NCI-H1105 (cell line): ENCODE measurements around the gene VRTN.
"Not testable (repeated sequence)": the region's sequence is repeated elsewhere in the genome, so short reads cannot be mapped to it uniquely, and the experiment has no call there.

Source experiments
- DNase-seq: peaks from one replicate; lab custom pipeline; 2025; lab: John Stamatoyannopoulos, UW

VRTN gene

DNA sequence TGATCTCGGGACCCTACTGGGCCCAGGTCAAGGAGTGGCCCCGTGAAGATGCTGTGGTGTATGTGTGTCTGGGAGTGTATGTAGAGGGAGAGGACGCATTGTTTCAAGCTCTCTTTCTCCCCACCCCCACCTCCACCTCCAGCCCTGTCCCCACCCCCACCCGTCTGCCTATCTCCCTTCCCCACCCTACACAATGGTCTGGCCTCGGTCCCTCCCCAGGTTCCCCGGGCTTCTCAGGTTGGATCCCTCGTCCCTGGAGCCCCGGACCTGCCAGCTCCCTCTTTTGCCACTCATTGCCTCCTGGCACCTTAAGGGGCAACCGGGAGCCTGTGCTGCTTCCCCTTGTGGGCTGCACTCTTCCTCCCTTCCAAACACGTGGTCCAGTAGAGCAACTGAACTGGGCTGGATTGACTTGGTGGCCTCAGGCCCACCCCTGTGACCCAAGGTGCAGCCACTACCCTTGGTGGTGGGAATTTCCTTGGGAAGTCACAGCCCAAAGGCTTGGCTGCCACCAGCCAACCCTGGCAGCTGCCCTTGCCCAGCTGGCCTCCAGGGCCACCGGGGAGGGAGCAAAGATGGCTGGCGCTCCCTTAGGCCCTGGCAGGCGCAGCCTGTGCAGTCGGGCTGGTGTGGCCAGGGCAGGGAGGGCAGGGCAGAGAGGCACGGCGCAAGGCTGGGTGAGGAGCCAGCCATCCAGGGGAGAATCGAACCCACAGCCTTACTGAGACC is 628 bp downstream of the VRTN start:
- no peak for DNase-seq

DNA sequence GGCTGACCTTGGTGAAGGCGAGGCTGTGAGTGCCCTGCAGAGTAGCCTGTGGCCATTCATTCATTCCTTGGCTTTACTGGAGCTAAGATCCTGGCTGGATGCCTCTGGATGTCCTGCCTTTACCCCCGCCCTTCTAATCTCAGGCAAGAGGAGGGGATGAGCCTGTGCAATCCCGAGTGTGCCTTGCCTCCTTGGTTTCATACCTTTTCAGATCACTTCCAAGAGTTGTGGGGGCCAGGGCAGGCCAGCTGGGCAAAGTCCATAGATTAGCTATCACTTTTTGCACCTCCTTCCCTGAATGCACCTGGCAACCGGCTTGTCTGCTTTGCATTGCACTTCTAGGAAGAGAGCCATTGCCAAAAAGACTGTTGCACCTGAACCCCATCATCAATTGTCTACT is 1.5 kb downstream of the VRTN start:
- no peak for DNase-seq

DNA sequence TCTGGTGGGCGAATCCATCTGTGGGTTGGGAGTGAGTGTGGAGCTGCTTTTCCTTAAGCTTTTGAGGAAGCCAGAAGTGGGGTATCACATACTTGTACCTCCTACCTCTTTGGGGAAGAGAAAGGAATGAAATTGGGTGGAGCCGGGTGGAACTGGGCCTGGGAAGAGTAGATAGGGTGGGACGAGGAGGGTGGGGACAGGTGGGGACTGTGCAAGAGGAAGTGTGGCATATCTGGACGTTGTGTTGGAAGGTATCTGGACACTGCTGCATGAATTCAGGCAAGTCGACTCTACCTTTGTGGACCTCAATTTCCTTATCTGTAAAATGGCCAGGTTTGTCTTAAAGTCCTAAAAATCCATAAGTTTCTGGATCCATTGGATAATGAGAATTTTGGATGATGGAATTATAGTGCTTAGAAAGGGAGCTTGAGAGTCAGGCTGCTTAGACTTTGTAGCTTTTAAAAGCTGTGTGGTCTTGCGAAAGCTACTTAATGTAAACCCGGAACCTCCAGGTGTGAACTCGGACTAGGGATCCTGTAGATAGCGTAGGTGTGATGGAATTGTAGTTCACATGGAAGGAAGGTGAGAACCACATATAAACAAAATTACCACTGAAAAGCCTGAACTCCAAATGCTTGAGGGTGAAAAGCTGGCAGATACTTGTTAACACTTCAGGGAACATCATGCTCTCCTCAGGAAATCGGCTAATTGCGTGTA is 2.1 kb downstream of the VRTN start:
- DNase-seq: no peak

DNA sequence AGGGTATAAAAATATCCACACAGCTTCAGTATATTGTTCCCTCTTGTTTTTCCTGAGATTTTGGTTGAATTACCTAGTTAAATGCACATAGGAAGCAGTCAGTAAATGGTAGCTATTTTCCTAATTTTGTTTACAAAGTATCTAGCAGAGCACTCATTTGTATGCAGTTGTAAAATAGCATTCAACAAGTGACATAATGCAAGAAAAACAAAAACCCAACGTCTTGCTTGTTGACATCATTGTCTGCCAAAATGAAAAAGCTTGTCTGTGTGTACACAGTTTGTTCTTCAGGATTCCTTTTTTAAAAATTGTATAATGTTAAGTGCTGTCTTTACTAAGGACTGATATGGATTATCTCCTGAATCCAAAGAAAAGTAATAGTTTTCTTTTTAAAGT is 2.7 kb downstream of the VRTN start:
- no peak for DNase-seq

DNA sequence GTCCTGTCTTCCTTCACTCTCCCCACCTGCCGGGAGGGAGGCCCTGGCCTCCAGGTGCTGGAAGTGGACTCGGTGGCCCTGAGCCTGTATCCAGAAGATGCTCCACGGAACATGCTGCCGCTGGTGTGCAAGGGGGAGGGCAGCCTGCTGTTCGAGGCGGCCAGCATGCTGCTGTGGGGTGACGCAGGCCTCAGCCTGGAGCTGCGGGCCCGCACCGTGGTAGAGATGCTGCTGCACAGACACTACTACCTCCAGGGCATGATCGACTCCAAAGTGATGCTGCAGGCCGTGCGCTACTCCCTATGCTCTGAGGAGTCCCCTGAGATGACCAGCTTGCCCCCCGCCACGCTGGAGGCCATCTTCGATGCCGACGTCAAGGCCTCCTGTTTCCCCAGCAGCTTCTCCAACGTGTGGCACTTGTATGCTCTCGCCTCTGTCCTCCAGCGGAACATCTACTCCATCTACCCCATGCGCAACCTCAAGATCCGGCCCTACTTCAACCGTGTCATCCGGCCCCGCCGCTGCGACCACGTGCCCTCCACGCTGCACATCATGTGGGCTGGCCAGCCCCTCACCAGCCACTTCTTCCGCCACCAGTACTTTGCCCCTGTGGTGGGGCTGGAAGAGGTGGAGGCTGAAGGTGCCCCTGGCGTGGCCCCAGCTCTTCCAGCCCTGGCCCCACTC is 8.8 kb downstream of the VRTN start:
- DNase-seq: no peak

DNA sequence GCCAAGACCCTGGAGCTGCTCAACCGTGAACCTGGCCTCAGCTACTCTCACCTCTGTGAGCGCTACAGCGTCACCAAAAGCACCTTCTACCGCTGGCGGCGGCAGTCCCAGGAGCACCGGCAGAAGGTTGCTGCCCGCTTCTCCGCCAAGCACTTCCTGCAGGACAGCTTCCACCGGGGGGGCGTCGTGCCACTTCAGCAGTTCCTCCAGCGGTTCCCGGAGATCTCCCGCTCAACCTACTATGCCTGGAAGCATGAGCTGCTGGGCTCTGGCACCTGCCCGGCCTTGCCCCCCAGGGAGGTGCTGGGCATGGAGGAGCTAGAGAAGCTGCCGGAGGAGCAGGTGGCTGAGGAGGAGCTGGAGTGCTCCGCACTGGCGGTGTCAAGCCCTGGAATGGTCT is 9.3 kb downstream of the VRTN start:
- DNase-seq: no peak

DNA sequence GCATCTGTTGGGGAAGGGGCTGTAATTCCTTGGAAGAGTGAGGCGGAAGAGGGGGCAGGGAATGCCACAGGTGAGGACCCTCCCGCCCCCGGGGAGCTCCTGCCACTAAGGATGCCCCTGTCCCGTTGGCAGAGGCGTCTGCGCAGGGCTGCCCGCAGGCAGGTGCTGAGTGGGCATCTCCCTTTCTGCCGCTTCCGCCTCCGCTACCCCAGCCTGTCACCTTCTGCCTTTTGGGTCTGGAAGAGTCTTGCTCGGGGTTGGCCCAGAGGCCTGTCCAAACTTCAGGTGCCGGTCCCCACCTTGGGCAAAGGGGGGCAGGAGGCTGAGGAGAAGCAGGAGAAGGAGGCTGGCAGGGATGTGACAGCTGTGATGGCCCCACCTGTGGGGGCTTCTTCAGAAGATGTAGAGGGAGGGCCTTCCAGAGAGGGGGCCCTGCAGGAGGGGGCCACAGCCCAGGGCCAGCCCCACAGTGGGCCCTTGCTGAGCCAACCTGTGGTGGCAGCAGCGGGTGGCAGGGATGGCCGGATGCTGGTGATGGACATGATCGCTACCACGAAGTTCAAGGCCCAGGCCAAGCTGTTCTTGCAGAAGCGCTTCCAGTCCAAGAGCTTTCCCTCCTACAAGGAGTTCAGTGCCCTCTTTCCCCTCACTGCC is 10.0 kb downstream of the VRTN start:
- DNase-seq: no peak

DNA sequence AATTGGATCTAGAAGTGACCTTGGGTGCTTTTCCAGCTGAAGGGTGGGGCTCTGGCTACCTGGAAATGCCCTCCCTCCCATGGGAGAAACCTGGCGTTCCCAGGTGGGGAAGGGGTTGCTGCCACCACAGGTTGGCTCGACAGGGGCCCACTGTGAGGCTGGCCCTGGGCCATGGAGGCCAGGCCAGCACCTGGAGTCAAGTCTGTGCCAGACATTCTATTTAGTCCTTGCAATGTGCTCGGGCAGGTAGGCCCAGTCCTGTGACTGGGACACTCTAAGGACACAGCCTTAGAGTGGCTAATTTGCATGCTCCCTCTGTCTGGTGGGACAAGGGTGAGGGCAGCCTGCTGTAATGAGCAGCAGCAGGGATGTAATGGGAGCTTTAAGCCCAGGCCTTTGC is 11.9 kb downstream of the VRTN start:
- no peak for DNase-seq

DNA sequence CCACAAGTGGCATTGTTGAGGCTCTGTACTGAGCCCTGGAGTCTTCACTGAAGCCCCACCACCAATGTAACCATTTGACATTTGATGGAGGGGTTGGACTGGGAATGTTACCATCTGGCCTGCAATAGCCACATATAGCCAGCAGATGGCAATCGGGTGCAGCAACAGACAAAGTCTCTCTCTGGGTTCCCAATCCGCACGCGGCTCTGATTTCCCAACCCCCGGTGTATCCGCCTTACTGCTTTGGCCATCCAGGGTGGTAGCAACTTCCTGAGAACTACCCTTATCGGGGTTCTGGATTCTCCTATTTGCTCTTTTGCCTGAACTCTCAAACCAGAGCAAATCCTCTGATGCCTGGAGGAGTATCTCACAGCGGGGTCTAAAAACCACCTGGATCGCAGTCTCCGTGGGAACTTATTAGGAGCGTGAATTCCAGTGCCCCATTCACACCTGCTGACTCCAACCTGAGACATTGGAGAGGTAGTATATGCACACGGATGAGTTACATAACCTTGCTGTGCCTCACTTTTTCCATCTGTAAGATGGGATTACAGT is 14.2 kb downstream of the VRTN start:
- peak; percentile 74 for DNase-seq

DNA sequence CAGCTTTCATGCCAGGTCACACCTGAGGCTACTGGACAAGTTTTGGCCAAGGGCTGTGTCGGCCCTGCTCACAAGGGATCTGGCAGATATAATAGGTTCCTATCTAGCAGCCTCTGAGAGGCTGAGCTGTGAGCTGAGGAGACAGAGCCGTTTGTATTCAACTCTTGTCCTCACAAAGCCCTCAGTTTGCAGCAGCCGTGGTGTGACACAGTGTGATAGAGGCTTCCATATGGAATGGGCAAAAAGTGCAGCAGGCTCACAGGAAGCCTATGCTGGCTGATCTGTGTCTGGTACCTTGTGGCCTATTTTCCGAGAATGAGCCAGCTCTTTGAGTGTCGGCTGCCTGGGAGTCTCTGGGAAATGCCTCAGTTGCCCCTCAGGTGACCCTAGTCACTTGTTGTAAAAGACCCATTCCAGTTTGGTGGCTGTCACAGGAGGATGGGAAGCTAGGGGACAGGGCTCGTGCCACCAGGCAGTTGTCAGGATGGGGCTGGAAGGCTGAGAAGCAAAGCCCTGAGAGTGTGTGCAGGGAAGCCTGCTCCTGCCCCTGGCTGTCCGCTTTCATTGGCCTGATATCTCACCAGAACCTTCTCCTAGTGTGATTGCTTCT is 16.1 kb downstream of the VRTN start:
- DNase-seq: no peak

DNA sequence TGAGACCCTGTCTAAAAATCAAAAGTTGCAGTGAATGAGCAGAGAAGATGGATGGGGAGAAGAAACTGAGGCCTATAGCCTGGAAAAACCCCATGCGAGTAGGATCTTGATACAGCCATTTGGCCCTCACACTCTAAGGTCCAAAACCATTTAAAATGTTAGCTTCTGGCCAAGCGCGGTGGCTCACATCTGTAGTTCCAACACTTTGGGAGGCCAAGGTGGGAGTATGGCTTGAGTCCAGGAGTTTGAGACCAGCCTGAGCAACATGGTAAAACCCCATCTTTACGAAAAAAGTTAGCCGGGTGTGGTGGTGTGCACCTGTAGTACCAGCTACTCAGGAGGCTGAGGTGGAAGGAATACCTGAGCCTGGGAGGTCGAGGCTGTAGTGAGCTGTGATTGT is 19.8 kb downstream of the VRTN start:
- no peak for DNase-seq

DNA sequence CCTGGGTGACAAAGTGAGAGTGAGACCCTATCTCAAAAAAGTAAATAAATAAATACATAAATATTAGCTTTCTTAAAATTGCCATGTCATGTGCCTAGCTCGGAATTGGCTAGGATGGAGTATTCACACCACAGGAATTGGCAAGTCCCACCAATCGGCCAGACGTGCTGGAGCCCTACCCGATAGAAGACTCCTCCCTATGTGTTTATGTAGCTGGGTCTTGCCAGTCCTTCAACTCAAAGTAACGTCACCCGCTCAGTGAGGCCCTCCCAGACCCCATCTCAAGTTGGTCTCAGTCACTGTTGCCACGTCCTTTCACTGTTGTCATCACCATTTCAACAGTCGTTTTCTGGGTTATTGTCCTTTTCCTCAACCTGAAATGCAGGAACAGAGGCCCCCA is 20.2 kb downstream of the VRTN start:
- DNase-seq: no peak

DNA sequence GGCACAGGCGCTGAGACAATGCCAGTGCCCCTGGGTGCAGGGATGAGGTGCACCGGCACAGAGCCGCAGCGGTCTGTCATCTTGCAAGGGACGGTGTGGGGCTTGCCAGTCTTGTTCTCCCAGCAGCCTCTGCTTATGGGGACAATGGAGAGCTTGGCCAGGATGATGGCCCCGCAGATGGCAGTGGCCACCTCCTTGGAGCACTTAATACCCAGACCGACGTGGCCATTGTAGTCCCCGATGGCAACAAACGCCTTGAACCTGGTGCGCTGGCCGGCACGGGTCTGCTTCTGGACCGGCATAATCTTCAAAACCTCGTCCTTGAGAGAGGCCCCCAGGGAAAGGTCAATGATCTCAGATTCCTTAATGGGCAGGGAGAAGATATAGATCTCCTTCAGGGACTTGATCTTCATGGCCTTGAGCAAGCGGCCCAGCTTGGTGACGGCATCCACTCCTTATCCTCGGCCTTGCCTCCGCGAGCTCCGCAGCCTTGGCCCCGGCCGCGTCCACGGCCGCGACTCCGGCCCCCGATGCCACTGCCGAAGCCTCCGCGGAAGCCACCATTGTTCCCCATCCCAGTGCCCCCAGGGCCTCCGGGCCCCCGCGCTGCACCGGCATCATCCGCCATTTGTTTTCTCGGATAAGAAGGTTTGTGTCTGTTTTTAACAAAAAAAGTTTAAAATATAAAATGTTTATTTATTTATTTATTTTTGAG is 29.9 kb downstream of the VRTN start:
- DNase-seq: no peak

DNA sequence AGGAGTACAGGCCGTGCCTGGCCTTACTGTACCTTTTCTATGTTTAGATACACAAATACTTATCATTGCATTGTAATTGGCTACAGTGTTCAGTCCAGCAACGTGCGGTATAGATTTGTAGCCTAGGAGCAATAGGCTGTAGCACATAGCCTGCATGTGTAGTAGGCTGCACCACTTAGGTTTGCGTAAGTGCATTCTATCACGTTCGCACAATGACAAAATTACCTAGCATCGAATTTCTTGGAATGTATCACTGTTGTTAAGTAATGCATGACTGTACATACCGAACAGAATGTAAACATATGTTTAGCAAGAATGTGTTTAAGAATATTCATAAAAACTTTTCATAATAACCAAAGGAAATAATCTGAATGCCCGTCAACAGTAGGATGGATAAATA is 31.9 kb downstream of the VRTN start:
- DNase-seq: no peak

DNA sequence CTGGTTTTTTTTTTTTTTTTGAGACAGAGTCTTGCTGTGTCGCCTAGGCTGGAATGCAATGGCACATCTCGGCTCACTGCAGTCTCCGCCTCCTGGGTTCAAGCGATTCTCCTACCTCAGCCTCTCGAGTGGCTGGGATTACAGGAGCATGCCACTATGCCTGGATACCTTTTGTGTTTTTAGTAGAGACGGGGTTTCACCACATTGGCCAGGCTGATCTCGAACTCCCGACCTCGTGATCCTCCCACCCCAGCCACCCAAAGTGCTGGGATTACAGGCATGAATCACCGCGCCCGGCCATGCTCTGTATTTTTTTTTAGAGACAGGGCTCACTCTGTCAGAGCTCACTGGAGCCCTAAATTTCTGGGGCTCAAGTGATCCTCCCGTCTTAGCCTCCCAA is 32.6 kb downstream of the VRTN start:
- DNase-seq: no peak

DNA sequence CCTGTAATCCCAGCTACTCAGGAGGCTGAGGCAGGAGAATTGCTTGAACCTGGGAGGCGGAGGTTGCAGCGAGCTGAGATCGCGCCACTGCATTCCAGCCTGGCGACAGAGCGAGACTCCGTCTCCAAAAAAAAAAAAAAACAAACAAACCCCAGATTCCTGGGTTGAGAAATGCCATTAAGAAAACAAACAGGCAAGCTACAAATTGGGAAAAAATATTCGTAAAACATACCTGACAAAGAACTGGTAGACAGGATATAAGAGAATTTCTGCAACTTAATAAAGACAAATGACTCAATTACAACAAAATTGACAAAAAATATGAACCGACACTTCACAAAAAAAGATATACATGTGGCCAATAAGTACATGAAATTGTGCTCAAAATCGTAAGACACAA is 33.3 kb downstream of the VRTN start:
- not testable (repeated sequence) for DNase-seq

DNA sequence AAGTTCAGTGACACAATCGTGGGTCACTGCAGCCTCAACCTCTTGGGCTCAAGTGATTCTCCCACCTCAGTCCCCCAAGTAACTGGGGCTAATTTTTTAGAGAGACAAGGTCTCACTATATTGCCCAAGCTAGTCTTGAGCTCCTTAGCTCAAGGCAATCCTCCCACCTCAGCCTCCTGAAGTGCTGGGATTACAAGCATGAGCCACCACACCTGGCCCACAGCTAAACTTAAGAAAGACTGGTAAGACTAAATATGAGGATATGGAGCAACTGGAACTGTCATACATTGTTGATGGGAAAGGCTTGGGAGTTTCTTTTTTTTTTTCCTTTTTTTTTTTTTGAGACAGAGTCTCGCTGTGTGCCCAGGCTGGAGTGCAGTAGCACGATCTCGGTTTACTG is 34.0 kb downstream of the VRTN start:
- no peak for DNase-seq

DNA sequence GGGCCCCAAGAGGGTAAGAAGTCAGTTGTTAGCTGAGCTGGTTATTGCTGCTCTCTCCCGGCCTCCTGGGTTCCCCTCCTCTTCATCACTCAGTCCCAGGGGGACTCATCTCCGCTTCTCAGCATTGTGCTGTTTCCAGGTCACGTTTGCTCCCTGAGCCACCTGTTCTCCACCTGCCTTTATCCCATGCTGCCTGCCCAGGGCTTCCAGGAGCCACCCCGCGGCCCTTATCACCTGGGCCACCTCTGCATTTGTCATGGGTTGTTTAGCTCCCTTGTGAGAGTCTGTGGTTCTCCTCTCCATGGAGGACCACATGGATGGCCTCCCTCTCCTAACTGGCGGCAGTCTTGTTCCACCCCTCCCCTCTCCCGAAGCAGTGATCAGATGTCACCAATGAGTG is 41.7 kb downstream of the VRTN start:
- no peak for DNase-seq

DNA sequence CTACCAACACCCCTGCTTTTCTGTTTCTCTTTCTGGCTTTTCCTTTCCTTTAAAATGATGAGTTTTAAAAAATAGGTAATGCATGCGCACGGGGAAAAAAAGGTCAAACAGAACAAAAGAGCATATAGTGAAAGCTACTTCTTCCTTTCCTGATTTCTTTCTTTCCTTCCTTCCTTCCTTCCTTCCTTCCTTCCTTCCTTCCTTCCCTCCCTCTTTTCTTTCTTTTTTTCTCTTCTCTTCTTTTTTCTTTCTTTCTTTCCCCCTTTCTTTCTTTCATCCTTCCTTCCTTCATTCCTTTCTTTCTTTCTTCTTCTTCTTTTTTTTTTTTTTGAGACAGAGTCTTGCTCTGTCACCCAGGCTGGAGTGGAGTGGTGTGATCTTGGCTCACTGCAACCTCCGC is 42.2 kb downstream of the VRTN start:
- not testable (repeated sequence) for DNase-seq

DNA sequence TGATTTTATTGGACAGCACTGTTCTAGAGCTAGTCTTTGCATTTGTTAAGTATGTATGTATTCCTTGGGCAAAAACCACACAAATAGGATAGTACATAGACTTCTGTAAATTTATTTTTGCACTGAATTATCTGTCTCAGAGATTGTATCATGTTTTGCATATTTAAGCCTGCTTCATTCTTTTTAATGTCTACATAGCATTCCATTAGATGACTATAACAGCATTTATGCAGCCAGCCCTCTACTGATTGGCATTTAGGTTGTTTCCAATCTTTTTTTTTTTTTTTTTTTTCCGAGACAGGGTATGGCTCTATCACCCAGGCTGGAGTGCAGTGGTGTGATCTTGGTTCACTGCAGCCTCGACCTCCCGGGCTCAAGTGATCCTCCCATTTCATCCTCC is 43.2 kb downstream of the VRTN start:
- no peak for DNase-seq
